K562 (cell line): ENCODE results near the gene GNG14. TPM values are rescaled to one million over a fixed set of nuclear protein-coding genes. Genes with fewer than 3 reads are reported as not detected.

Experiments used
- CAMTA2 ChIP-seq: fragments of 250-450 bp; sonication (Bioruptor Pico); conservative IDR thresholded peaks from 2 replicates; pipeline ENCODE4 v1.5.1; 2022
- CBX1 ChIP-seq: sonication (generic); IDR thresholded peaks from 2 replicates; pipeline ENCODE4 v1.6.1; 2016; ENCODE audit warnings: antibody characterized with exemption, low read depth, mild to moderate bottlenecking
- CBX2 ChIP-seq: fragments of 200-600 bp; sonication (generic); IDR thresholded peaks from one replicate; pipeline ENCODE4 v1.6.1; 2012; ENCODE audit warnings: mild to moderate bottlenecking, low read length, inconsistent platforms; ENCODE audit not compliant: insufficient read depth, poor library complexity, severe bottlenecking
- CCNT2 ChIP-seq: IDR thresholded peaks from 2 replicates; pipeline ENCODE4 v1.6.1; 2011; ENCODE audit warnings: borderline replicate concordance, low read depth, mild to moderate bottlenecking, moderate library complexity, mixed read lengths, low read length; ENCODE audit not compliant: insufficient read length; ENCODE audit errors: extremely low read depth
- CEBPB ChIP-seq: fragments of 450-650 bp; IDR thresholded peaks from 2 replicates; pipeline ENCODE4 v1.6.1; 2016; ENCODE audit warnings: missing genetic modification characterization, missing compliant biosample characterization
- CHAMP1 ChIP-seq: fragments of 450-650 bp; IDR thresholded peaks from 2 replicates; pipeline ENCODE4 v1.6.1; 2016; ENCODE audit warnings: mild to moderate bottlenecking
- EP400 ChIP-seq: fragments of 450-650 bp; IDR thresholded peaks from 2 replicates; pipeline ENCODE4 v1.6.1; 2017; ENCODE audit warnings: antibody characterized with exemption, mild to moderate bottlenecking, moderate library complexity
- KLF16 ChIP-seq: IDR thresholded peaks from 2 replicates; pipeline ENCODE4 v1.6.1; 2016; ENCODE audit warnings: antibody characterized with exemption
- MECOM ChIP-seq: fragments of 250-450 bp; sonication (Bioruptor Pico); IDR thresholded peaks from 2 replicates; pipeline ENCODE4 v1.8.0; 2022; ENCODE audit warnings: inconsistent platforms
- SIN3A ChIP-seq, 2 experiments: fragments of 150-350 bp in 1 of 2; IDR thresholded peaks; 2 replicates each; pipeline ENCODE4 v1.6.1; 2011 to 2016; ENCODE audit warnings: borderline replicate concordance in 2 of 2, low read depth in 2 of 2, low read length in 2 of 2, mild to moderate bottlenecking in 2 of 2, moderate library complexity in 2 of 2; ENCODE audit not compliant: control insufficient read depth in 1 of 2
- SIN3B ChIP-seq: fragments of 450-650 bp; IDR thresholded peaks from 2 replicates; pipeline ENCODE4 v1.6.1; 2017; ENCODE audit warnings: low read depth, mild to moderate bottlenecking, moderate library complexity
- SREBF2 ChIP-seq: sonication (generic); formaldehyde crosslinking; IDR thresholded peaks from 2 replicates; pipeline ENCODE4 v1.4.0; 2020; ENCODE audit warnings: mild to moderate bottlenecking, missing genetic modification reagents
- TAF9B ChIP-seq: fragments of 450-650 bp; IDR thresholded peaks from 2 replicates; pipeline ENCODE4 v1.6.1; 2018; ENCODE audit warnings: mild to moderate bottlenecking; ENCODE audit not compliant: partially characterized antibody
- ZFP30 ChIP-seq: fragments of 250-450 bp; sonication (Bioruptor Pico); IDR thresholded peaks from 2 replicates; pipeline ENCODE4 v1.8.0; 2022; ENCODE audit warnings: moderate library complexity, mild to moderate bottlenecking, inconsistent platforms, borderline replicate concordance
- ZNF263 ChIP-seq: sonication (generic); formaldehyde crosslinking; IDR thresholded peaks from 2 replicates; pipeline ENCODE4 v1.8.0; 2022; ENCODE audit warnings: mild to moderate bottlenecking, missing genetic modification reagents, borderline replicate concordance
- ZNF354B ChIP-seq: fragments of 250-450 bp; sonication (Bioruptor Pico); IDR thresholded peaks from 2 replicates; pipeline ENCODE4 v1.4.0; 2020
- ZNF384 ChIP-seq: IDR thresholded peaks from 2 replicates; pipeline ENCODE4 v1.6.1; 2012; ENCODE audit warnings: low read depth, low read length, improper control_type of control experiment
- ZNF609 ChIP-seq: sonication (generic); formaldehyde crosslinking; IDR thresholded peaks from 2 replicates; pipeline ENCODE4 v1.8.1; 2023; ENCODE audit warnings: missing genetic modification reagents, mild to moderate bottlenecking, borderline replicate concordance
- polyA plus RNA-seq, 8 experiments: library from polyadenylated mRNA; depleted of rRNA in 4 of 8; stranded (reverse) in 5 of 8; unstranded in 3 of 8; fragments of >200 nt; fragmentation: Nextera tagmentation in 2 of 8; fragmentation: Illumina TruSeq in 1 of 8; extraction: Ambion mirVana in 2 of 8; extraction: Trizol in 1 of 8; gene quantifications; 2 replicates each; pipeline versions ENCODE4 v1.2.1 to v1.2.3, GENCODE V29; 2011 to 2014; ENCODE audit warnings: inconsistent platforms in 1 of 8, missing spikeins in 1 of 8
- total RNA-seq, 7 experiments: library from RNA; depleted of rRNA in 6 of 7; stranded (reverse); fragments of >200 nt in 6 of 7; fragmentation: Illumina TruSeq in 2 of 7; extraction: Trizol in 2 of 7; gene quantifications; 2 replicates each; pipeline versions ENCODE4 v1.2.1 to v1.2.3, GENCODE V29; 2011 to 2021; ENCODE audit warnings: low replicate concordance in 1 of 7

Gene GNG14
- total and polyA plus RNA-seq, 9 of the 15 experiments (the other 6 are each of a cell fraction or from before 2014, with no cell fraction given) = not detected

GRCh38 chr19:12733369-12734214 lies 45.8 kb downstream of the GNG14 start (continued):
- TF ChIP-seq KLF16 (peak; percentile 55; the same call in 1 of the 2 replicates), ZNF263 (no peak), CHAMP1 (no peak), EP400 (peak; percentile 45), CCNT2 (no peak), CBX1 (no peak), ZFP30 (CRISPR knock-in tag) (no peak), CEBPB (tag) (peak; percentile 49; the same call in 1 of the 2 replicates), ZNF384 (no peak), SIN3A (IDR thresholded peaks at IDR 0.05; ENCODE audit: borderline replicate concordance in 2 of 2, control insufficient read depth in 1 of 2, low read depth in 2 of 2, low read length in 2 of 2) (peak; percentile 61 to 78; a peak in 3 of 4 replicates), CBX2 (no peak), MECOM (no peak), ZNF609 (no peak), TAF9B (no peak), CAMTA2 (CRISPR knock-in tag) (no peak), SIN3B (no peak), ZNF354B (CRISPR knock-in tag) (no peak), SREBF2 (CRISPR knock-in tag) (no peak)
